ENCODE results near the gene UACA.
"Not testable (repeated sequence)": the region's sequence is repeated elsewhere in the genome, so short reads cannot be mapped to it uniquely, and the experiment has no call there.

The UACA gene

DNA sequence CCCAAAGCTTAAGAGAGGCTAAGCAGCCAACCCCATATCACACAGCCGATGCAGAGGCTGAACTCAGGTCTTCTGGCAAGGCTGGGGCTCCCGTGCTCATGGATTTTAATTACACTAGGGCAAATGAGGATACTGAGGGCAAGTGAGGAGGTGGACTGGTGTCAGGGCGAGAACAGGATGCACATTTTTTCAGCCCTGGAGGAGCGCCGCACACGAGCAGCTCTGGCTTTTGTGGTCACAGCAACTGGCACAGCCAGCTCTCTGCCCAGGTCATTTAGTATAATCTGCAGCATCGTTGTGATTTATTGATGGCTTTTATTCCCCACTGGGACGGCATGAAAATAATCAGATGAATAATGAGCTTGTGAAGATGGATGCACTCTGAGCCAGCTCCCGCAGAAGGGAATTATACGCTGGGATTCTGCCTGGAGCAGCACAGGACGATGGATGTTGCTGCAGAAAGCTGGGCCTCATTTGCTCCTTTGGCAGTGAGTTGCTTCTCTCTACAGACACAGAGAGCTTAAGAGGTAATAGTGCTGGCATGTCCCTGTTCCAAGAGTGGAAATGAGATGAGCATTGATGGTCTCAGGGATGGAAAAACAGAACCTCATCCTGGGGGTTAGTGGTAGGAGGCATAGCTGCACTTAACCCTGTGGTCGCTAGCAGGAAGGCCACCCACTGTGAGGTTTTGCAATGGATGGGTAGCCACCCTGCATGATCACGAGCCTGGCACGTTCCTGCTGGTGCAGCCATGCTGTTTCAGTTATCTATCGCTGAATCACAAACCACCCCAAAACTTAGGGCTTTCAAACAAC lies 135.4 kb downstream of the UACA start:
- peaks cover 17% of the 10 kb centered on the region for H3K27me3 ChIP-seq (ENCODE audit: insufficient read depth, low read length)
- peaks cover 2% of the 10 kb centered on the region for H3K4me1 ChIP-seq (ENCODE audit: insufficient read depth, low read length)
- no peak overlapping the region for H3K4me3 ChIP-seq (ENCODE audit: low read length)
- H2AFZ ChIP-seq (ENCODE audit: low read depth, low read length), result no peak overlapping the region
- H3K9me3 ChIP-seq (ENCODE audit: low read length), result no peaks in the 10 kb centered on the region
- no peaks in the 10 kb centered on the region for H3K36me3 ChIP-seq (ENCODE audit: insufficient read depth, low read length)

DNA sequence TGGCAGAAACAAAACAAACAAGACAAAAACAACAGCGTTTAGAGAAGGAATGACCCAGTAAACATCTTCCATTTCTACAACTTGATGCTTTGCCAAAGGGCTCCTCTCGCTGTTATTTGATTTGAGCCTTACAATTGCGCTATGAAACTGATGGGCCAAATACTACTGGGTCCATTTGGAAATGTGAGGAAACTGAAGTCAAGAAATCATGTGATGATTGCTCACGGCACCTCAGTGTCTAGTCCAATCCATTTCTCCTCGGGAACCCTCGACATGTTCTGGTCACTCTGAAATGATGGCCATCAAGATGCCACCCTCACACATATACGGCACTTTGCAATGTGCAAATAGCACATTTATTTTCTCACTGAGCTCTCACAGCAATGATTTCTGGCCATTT lies 136.0 kb downstream of the UACA start:
- Histone ChIP-seq H3K9me3 (ENCODE audit: low read length) (no peaks in the 10 kb centered on the region), H3K27me3 (ENCODE audit: insufficient read depth, low read length) (peaks cover 17% of the 10 kb centered on the region), H3K4me1 (ENCODE audit: insufficient read depth, low read length) (no peaks in the 10 kb centered on the region), H2AFZ (ENCODE audit: low read depth, low read length) (no peak overlapping the region), H3K36me3 (ENCODE audit: insufficient read depth, low read length) (no peaks in the 10 kb centered on the region), H3K4me3 (ENCODE audit: low read length) (no peak overlapping the region)

- no peak overlapping the region for H2AFZ ChIP-seq (ENCODE audit: low read depth, low read length)
- H3K9me3 ChIP-seq (ENCODE audit: low read length), result no peaks in the 10 kb centered on the region
- H3K4me1 ChIP-seq (ENCODE audit: insufficient read depth, low read length), result no peaks in the 10 kb centered on the region
Measured at GRCh38 chr15:70625438-70625837, 137.9 kb downstream of the UACA start.

GRCh38 chr15:70625011-70625410 lies 138.3 kb downstream of the UACA start:
- Histone ChIP-seq H3K4me1 (ENCODE audit: insufficient read depth, low read length) (no peaks in the 10 kb centered on the region), H3K36me3 (ENCODE audit: insufficient read depth, low read length) (no peaks in the 10 kb centered on the region), H2AFZ (ENCODE audit: low read depth, low read length) (no peak overlapping the region), H3K9me3 (ENCODE audit: low read length) (no peaks in the 10 kb centered on the region), H3K27me3 (ENCODE audit: insufficient read depth, low read length) (peaks cover 8% of the 10 kb centered on the region), H3K4me3 (ENCODE audit: low read length) (no peak overlapping the region)

More at GRCh38 chr15:70625438-70625837, 137.9 kb downstream of the UACA start:
- Histone ChIP-seq H3K4me3 (ENCODE audit: low read length) (no peak overlapping the region), H3K36me3 (ENCODE audit: insufficient read depth, low read length) (no peaks in the 10 kb centered on the region), H3K27me3 (ENCODE audit: insufficient read depth, low read length) (peaks cover 8% of the 10 kb centered on the region)

DNA sequence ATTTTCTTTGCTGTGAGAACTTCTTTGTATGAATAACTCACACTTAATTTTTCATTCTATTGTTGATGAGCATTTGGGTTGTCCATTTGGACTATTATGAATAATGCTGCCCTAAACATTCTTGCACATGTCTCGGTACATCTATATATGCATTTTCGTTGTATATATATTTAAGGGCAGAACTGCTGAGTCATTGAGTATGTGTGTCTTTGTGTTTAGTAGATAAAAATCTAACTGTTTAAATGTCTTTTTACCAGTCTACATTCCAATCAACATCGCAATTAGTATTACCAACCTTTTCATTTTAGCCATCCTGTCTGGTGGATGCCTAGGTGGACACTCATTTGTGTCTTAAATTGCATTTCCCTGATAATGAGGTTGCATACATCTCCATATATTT lies 144.4 kb downstream of the UACA start:
- Histone ChIP-seq H3K27me3 (ENCODE audit: insufficient read depth, low read length) (peaks cover 2% of the 10 kb centered on the region), H3K9me3 (ENCODE audit: low read length) (no peaks in the 10 kb centered on the region), H3K36me3 (ENCODE audit: insufficient read depth, low read length) (no peaks in the 10 kb centered on the region), H2AFZ (ENCODE audit: low read depth, low read length) (no peak overlapping the region), H3K4me1 (ENCODE audit: insufficient read depth, low read length) (no peaks in the 10 kb centered on the region), H3K4me3 (ENCODE audit: low read length) (no peak overlapping the region)

DNA sequence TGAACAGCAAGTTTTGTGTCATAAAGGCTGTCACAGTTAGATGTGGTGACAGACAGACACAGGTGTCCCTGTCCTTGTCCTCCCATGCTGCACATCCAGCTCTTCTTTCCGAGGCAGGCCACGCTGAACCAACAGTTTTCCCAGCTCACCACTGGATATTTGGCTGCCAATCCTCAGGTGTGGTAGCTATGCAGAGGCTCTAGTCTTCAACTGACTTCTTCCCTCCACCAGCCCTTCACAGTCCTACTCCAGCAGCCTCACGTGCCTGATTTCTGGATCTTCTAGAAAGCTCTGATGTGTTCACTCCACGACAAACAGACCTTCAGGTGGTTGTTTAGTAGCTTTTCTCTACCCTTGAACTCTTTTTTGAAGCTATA lies 145.5 kb downstream of the UACA start:
- H3K4me3 ChIP-seq (ENCODE audit: low read length), result no peak overlapping the region
- peaks cover 2% of the 10 kb centered on the region for H3K27me3 ChIP-seq (ENCODE audit: insufficient read depth, low read length)
- H2AFZ ChIP-seq (ENCODE audit: low read depth, low read length), result no peak overlapping the region
- no peaks in the 10 kb centered on the region for H3K36me3 ChIP-seq (ENCODE audit: insufficient read depth, low read length)
- H3K4me1 ChIP-seq (ENCODE audit: insufficient read depth, low read length), result no peaks in the 10 kb centered on the region
- H3K9me3 ChIP-seq (ENCODE audit: low read length), result no peaks in the 10 kb centered on the region

- Histone ChIP-seq H3K9me3 (ENCODE audit: low read length) (no peaks in the 10 kb centered on the region), H3K36me3 (ENCODE audit: insufficient read depth, low read length) (no peaks in the 10 kb centered on the region), H3K27me3 (ENCODE audit: insufficient read depth, low read length) (peaks cover 2% of the 10 kb centered on the region), H2AFZ (ENCODE audit: low read depth, low read length) (no peak overlapping the region), H3K4me3 (ENCODE audit: low read length) (no peak overlapping the region), H3K4me1 (ENCODE audit: insufficient read depth, low read length) (no peaks in the 10 kb centered on the region)
Measured at GRCh38 chr15:70617076-70617910, 146.1 kb downstream of the UACA start.

- not testable (repeated sequence) for H2AFZ ChIP-seq (ENCODE audit: low read depth, low read length); H3K4me3 ChIP-seq (ENCODE audit: low read length); H3K4me1 ChIP-seq (ENCODE audit: insufficient read depth, low read length); H3K36me3 ChIP-seq (ENCODE audit: insufficient read depth, low read length); H3K9me3 ChIP-seq (ENCODE audit: low read length); H3K27me3 ChIP-seq (ENCODE audit: insufficient read depth, low read length)
Measured at GRCh38 chr15:70616311-70616756, 147.0 kb downstream of the UACA start.

DNA sequence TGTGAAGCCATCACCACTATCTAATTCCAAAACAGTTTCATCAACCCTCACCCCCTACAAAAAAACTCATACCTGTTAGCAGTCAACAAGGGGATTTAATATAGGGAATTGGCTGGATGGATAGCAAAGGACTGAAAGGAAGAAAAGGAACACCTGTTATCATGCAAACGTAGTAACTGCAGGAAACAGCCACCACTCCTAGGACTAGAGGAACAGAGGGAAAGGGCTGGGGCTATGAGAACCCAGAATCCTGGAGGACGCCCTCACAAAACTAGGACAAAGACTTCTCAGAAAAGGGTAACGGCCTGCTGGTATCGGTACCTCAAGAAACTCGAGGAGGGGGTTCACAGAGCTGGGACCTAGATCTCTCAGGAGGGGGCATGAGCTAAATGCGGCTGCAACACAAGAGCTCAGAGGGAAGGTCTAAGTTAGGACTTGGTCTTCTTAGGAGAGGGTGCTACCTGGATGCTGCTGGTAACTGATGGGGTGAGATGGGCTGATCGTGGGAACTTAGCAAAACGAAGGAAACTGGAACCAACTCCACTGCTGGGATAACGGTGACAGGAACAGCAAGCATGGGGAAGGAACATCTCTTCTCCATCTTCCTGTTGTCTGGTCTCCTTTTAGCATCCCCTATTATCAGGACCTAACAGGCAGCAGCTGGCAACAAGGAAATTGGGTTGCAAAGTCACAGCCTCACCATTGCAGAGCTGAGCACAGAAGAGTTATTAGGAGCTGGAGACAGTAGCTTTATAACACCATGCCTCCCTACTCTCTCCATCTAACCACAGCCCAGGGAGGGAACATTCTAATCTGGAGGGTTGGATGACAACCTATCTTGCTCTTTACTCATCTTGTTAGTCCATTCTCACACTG lies 147.7 kb downstream of the UACA start:
- Histone ChIP-seq H2AFZ (ENCODE audit: low read depth, low read length) (no peak overlapping the region), H3K4me3 (ENCODE audit: low read length) (no peak overlapping the region), H3K9me3 (ENCODE audit: low read length) (no peaks in the 10 kb centered on the region), H3K4me1 (ENCODE audit: insufficient read depth, low read length) (no peaks in the 10 kb centered on the region), H3K27me3 (ENCODE audit: insufficient read depth, low read length) (peaks cover 2% of the 10 kb centered on the region), H3K36me3 (ENCODE audit: insufficient read depth, low read length) (no peaks in the 10 kb centered on the region)

GRCh38 chr15:70614221-70614620 lies 149.1 kb downstream of the UACA start:
- Histone ChIP-seq H3K9me3 (ENCODE audit: low read length) (no peaks in the 10 kb centered on the region), H2AFZ (ENCODE audit: low read depth, low read length) (no peak overlapping the region), H3K4me1 (ENCODE audit: insufficient read depth, low read length) (no peaks in the 10 kb centered on the region), H3K36me3 (ENCODE audit: insufficient read depth, low read length) (no peaks in the 10 kb centered on the region), H3K4me3 (ENCODE audit: low read length) (no peak overlapping the region), H3K27me3 (ENCODE audit: insufficient read depth, low read length) (peaks cover 2% of the 10 kb centered on the region)

GRCh38 chr15:70613271-70613670 lies 150.1 kb downstream of the UACA start:
- H3K9me3 ChIP-seq (ENCODE audit: low read length), result no peaks in the 10 kb centered on the region
- H3K4me3 ChIP-seq (ENCODE audit: low read length), result no peak overlapping the region
- H3K27me3 ChIP-seq (ENCODE audit: insufficient read depth, low read length), result peaks cover 2% of the 10 kb centered on the region
- H3K36me3 ChIP-seq (ENCODE audit: insufficient read depth, low read length), result no peaks in the 10 kb centered on the region
- H2AFZ ChIP-seq (ENCODE audit: low read depth, low read length), result no peak overlapping the region
- peaks cover 2% of the 10 kb centered on the region for H3K4me1 ChIP-seq (ENCODE audit: insufficient read depth, low read length)

DNA sequence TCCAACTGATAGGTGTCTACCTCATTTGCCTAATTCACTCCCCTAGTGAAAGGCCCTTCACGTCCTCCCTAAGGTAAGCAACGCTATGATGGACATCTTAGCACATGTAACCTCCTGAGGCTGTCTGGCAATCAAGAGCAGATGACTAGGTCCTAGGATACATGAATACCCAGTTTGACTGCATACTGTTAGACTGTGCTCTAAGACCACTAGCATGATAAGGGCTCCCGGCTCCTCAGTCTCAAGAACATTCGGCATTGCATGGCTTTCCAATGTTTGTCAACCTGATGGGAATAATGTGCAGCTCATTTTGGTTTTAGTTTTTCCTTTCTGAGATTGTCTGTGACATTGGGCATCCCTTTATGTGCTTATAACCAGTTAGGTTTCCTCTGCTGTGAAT lies 152.1 kb downstream of the UACA start:
- H3K4me1 ChIP-seq (ENCODE audit: insufficient read depth, low read length), result peaks cover 7% of the 10 kb centered on the region
- no peaks in the 10 kb centered on the region for H3K9me3 ChIP-seq (ENCODE audit: low read length)
- H2AFZ ChIP-seq (ENCODE audit: low read depth, low read length), result no peak overlapping the region
- H3K4me3 ChIP-seq (ENCODE audit: low read length), result no peak overlapping the region
- H3K27me3 ChIP-seq (ENCODE audit: insufficient read depth, low read length), result peaks cover 2% of the 10 kb centered on the region
- H3K36me3 ChIP-seq (ENCODE audit: insufficient read depth, low read length), result no peaks in the 10 kb centered on the region

DNA sequence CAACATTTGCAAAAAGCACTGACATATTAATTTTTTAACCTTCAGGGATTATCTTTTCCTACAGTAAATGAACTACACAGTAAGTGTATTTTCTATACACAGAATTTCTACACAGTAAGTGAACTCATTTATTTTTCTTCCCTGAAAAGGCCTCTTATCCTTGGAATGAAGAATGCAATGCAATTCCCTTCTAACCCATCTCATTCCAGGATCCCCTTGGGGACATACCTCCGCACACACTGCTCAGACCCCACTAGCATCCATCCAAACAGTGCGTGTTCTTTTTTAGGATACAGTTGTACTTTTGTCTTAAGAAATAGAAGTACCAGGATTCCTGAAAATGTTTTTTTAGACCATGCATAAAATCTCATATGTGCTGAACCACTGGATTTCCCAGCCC lies 152.8 kb downstream of the UACA start:
- no peak overlapping the region for H2AFZ ChIP-seq (ENCODE audit: low read depth, low read length)
- H3K4me1 ChIP-seq (ENCODE audit: insufficient read depth, low read length), result peaks cover 7% of the 10 kb centered on the region
- peaks cover 2% of the 10 kb centered on the region for H3K27me3 ChIP-seq (ENCODE audit: insufficient read depth, low read length)
- no peak overlapping the region for H3K4me3 ChIP-seq (ENCODE audit: low read length)
- no peaks in the 10 kb centered on the region for H3K9me3 ChIP-seq (ENCODE audit: low read length)
- H3K36me3 ChIP-seq (ENCODE audit: insufficient read depth, low read length), result no peaks in the 10 kb centered on the region

Measured in neuron (in vitro differentiated cells).